Activated T-helper 9 cell treated with anti-CD3 and anti-CD28 coated beads, Interleukin-2, amount 50 U/mL, for 16 hours (primary cell): ENCODE measurements around the gene PDCD1.

ENCODE experiments used
- DNase-seq: peaks from one replicate; pipeline ENCODE4 v3.0.0-alpha.2; 2020; ENCODE audit warnings: low read depth

The PDCD1 gene

GRCh38 chr2:241852116-241852980 is 6.3 kb downstream of the PDCD1 start:
- DNase-seq, result no peak

GRCh38 chr2:241851325-241852115 is 7.2 kb downstream of the PDCD1 start:
- no peak for DNase-seq

- DNase-seq, result no peak
Measured at GRCh38 chr2:241850544-241851324, 8.0 kb downstream of the PDCD1 start.

- no peak for DNase-seq
Measured at GRCh38 chr2:241849616-241850543, 8.8 kb downstream of the PDCD1 start.

GRCh38 chr2:241848761-241849615 is 9.7 kb downstream of the PDCD1 start:
- no peak for DNase-seq

- DNase-seq, result no peak
Measured at GRCh38 chr2:241846406-241846805, 12.3 kb downstream of the PDCD1 start.

GRCh38 chr2:241844831-241845578 is 13.7 kb downstream of the PDCD1 start:
- DNase-seq, result no peak

- DNase-seq, result peak; percentile 74
Measured at GRCh38 chr2:241844066-241844728, 14.5 kb downstream of the PDCD1 start.

- no peak for DNase-seq
Measured at GRCh38 chr2:241843321-241844065, 15.2 kb downstream of the PDCD1 start.

GRCh38 chr2:241842620-241843211 is 16.0 kb downstream of the PDCD1 start:
- peak; percentile 31 for DNase-seq

GRCh38 chr2:241842067-241842415 is 16.7 kb downstream of the PDCD1 start:
- DNase-seq, result no peak

- DNase-seq, result no peak
Measured at GRCh38 chr2:241841181-241842066, 17.3 kb downstream of the PDCD1 start.

GRCh38 chr2:241837197-241837965 is 21.3 kb downstream of the PDCD1 start:
- no peak for DNase-seq

GRCh38 chr2:241836292-241836691 is 22.4 kb downstream of the PDCD1 start:
- DNase-seq, result no peak

- DNase-seq, result no peak
Measured at GRCh38 chr2:241835611-241836010, 23.1 kb downstream of the PDCD1 start.
